ENCODE measurements around the gene ZRANB3. TPM values are rescaled to one million over a fixed set of nuclear protein-coding genes. Genes with fewer than 3 reads are reported as not detected.

ZRANB3 gene
- total and polyA plus RNA-seq, 8 donors: 3.5 to 11.2 (median 9.5) TPM

- no peaks in the 10 kb centered on the region for H3K4me1 ChIP-seq
- H3K4me3 ChIP-seq: no peak overlapping the region
- H3K9me3 ChIP-seq: peaks cover 0 to 25% of the 10 kb centered on the region in 2 donors
- DNase-seq (no peak), ATAC-seq (no peak)
- H3K27ac ChIP-seq: no peak overlapping the region
- no peaks in the 10 kb centered on the region for H3K27me3 ChIP-seq
- intact Hi-C loops (cut with DNase I): no loop called here
- no peak for TF ChIP-seq CTCF (IDR thresholded peaks at IDR 0.05)
- no peaks in the 10 kb centered on the region for H3K36me3 ChIP-seq
Measured at GRCh38 chr2:135494917-135495316, 36.1 kb downstream of the ZRANB3 start.

DNA sequence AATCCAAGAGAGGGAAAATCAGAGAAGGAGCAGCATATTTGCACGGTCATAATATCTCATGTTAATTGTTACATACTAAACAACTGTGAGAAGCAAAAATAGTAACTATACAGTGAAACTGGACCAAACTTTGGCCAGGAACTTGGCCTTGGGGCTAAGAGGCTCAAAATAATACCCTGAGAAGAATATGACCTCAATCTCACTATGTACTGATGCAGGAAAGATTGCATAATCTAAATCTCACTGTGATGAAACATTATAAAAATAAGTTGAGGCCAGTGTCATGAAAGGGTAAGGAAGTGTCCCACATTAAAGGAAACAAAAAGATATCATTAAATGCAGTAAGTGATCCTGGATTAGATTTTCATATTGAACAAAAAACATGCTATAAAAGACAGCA is 36.5 kb downstream of the ZRANB3 start:
- TF ChIP-seq CTCF (IDR thresholded peaks at IDR 0.05): no peak
- Histone ChIP-seq H3K9me3 (peaks cover 0 to 21% of the 10 kb centered on the region in 2 donors), H3K4me1 (no peaks in the 10 kb centered on the region), H3K27me3 (no peaks in the 10 kb centered on the region), H3K4me3 (no peak overlapping the region), H3K36me3 (no peaks in the 10 kb centered on the region), H3K27ac (no peak overlapping the region)
- DNase-seq: no peak
- no peak for ATAC-seq
- intact Hi-C loops (cut with DNase I): no loop called here

GRCh38 chr2:135490376-135490775 is 40.6 kb downstream of the ZRANB3 start:
- no peaks in the 10 kb centered on the region for H3K27me3 ChIP-seq
- no peak for DNase-seq
- no peaks in the 10 kb centered on the region for H3K4me1 ChIP-seq
- intact Hi-C loops (cut with DNase I): no loop called here
- no peaks in the 10 kb centered on the region for H3K36me3 ChIP-seq
- TF ChIP-seq CTCF (IDR thresholded peaks at IDR 0.05): no peak
- no peak for ATAC-seq
- H3K4me3 ChIP-seq: no peak overlapping the region
- no peak overlapping the region for H3K27ac ChIP-seq
- H3K9me3 ChIP-seq: peaks cover 0 to 8% of the 10 kb centered on the region in 2 donors

GRCh38 chr2:135485441-135485840 is 45.6 kb downstream of the ZRANB3 start:
- ATAC-seq: no peak
- no peak overlapping the region for H3K27ac ChIP-seq

DNA sequence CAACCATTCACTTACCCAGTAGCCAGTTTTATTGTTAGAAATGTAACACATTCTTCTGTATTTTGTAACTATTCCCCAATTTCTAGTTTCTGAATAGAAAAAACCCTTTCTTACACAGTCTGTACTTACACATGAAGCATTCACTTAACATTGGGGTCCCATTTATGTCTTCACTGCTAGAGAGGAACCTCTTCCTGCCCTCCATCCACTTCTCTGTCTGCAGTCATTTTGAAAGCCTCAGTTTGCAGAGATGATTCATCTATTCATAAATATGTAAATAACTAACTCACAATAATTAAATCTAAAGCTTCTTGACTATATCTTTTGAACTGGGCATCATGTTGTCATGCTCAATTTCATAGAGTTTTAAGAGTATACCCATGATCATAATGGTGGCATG is 55.9 kb downstream of the ZRANB3 start:
- H3K4me1 ChIP-seq: no peaks in the 10 kb centered on the region
- DNase-seq: no peak
- no peak overlapping the region for H3K27ac ChIP-seq
- no peaks in the 10 kb centered on the region for H3K36me3 ChIP-seq
- no peak for ATAC-seq
- no peaks in the 10 kb centered on the region for H3K9me3 ChIP-seq
- no peaks in the 10 kb centered on the region for H3K27me3 ChIP-seq
- no peak overlapping the region for H3K4me3 ChIP-seq
- intact Hi-C loops (cut with DNase I): no loop called here
- no peak for TF ChIP-seq CTCF (IDR thresholded peaks at IDR 0.05)

More at GRCh38 chr2:135485441-135485840, 45.6 kb downstream of the ZRANB3 start:
- Histone ChIP-seq H3K27me3 (no peaks in the 10 kb centered on the region), H3K4me1 (no peaks in the 10 kb centered on the region), H3K36me3 (no peaks in the 10 kb centered on the region), H3K4me3 (no peak overlapping the region), H3K9me3 (peaks cover 0 to 8% of the 10 kb centered on the region in 2 donors)
- no peak for TF ChIP-seq CTCF (IDR thresholded peaks at IDR 0.05)
- no peak for DNase-seq
- intact Hi-C loops (cut with DNase I): no loop called here
